ENCODE data around the gene AFAP1L2. TPM values are rescaled to one million over a fixed set of nuclear protein-coding genes. Genes with fewer than 3 reads are reported as not detected.

Gene AFAP1L2
- polyA plus RNA-seq, 1 donor from 2014 or later: 0.88 TPM

DNA sequence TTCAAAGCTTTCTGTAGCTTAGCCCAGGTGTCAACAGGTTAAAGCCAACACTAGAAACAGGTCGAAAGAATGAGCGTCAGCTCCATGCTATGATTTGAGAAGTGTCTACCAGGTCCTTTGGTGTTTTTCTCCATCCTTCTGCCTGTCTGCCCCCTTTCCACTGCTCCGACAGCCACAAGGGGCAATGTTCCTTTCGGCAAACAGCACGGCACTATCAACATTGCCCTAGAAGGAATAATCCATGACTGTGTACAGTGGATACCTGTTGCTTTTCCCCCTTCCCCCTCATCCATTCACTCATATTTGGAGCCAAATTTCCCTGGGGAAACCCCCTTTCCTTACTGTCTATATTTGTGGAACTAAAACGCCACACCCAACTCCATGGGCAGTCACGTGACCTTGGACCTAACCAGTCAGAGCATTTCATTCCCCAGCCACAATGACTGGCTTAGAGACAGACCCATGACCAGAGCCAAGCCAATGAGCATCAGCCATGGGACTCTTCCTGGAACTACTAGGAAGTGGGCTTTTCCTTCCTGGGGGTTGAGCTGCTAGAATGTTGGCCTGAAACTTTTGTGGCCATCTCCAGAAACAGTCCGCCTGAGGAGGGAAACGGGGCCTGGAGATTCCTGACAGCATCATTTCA is 51.5 kb downstream of the AFAP1L2 start:
- Histone ChIP-seq H3K79me2 (replicated peaks; ENCODE audit: insufficient read depth, low read length) (no peaks in the 10 kb centered on the region), H3K36me3 (ENCODE audit: insufficient read depth, low read length) (no peaks in the 10 kb centered on the region), H3K9me3 (ENCODE audit: low read length) (no peaks in the 10 kb centered on the region), H3K9ac (ENCODE audit: low read length) (no peak overlapping the region), H3F3A (ENCODE audit: insufficient read depth, low read length, poor library complexity, severe bottlenecking) (no peaks in the 10 kb centered on the region), H3K4me3 (ENCODE audit: low read length) (no peak overlapping the region), H3K27me3 (ENCODE audit: insufficient read depth, low read depth, low read length) (no peaks in the 10 kb centered on the region), H3K9me2 (ENCODE audit: insufficient read depth, low read length) (no peaks in the 10 kb centered on the region), H3K27ac (ENCODE audit: low read length) (no peak overlapping the region), H2AFZ (ENCODE audit: low read depth, low read length) (no peak overlapping the region), H4K20me1 (ENCODE audit: insufficient read depth) (no peaks in the 10 kb centered on the region), H3K4me2 (ENCODE audit: low read length) (no peak overlapping the region)
- TF ChIP-seq EP300 (conservative IDR thresholded peaks at IDR 0.05; ENCODE audit: poor library complexity, severe bottlenecking): no peak
- no peak for TF ChIP-seq EZH2 (IDR thresholded peaks at IDR 0.05; ENCODE audit: borderline replicate concordance, insufficient read depth, low read length, poor library complexity, severe bottlenecking)
- no peak for TF ChIP-seq MXI1 (conservative IDR thresholded peaks at IDR 0.05; ENCODE audit: poor library complexity, severe bottlenecking)
- TF ChIP-seq, protein P1, sequence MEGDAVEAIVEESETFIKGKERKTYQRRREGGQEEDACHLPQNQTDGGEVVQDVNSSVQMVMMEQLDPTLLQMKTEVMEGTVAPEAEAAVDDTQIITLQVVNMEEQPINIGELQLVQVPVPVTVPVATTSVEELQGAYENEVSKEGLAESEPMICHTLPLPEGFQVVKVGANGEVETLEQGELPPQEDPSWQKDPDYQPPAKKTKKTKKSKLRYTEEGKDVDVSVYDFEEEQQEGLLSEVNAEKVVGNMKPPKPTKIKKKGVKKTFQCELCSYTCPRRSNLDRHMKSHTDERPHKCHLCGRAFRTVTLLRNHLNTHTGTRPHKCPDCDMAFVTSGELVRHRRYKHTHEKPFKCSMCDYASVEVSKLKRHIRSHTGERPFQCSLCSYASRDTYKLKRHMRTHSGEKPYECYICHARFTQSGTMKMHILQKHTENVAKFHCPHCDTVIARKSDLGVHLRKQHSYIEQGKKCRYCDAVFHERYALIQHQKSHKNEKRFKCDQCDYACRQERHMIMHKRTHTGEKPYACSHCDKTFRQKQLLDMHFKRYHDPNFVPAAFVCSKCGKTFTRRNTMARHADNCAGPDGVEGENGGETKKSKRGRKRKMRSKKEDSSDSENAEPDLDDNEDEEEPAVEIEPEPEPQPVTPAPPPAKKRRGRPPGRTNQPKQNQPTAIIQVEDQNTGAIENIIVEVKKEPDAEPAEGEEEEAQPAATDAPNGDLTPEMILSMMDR (IDR thresholded peaks at IDR 0.05; ENCODE audit: poor library complexity, severe bottlenecking): no peak
- no peak for TF ChIP-seq SMC3 (conservative IDR thresholded peaks at IDR 0.05; ENCODE audit: poor library complexity)
- no peak for TF ChIP-seq RAD21 (conservative IDR thresholded peaks at IDR 0.05)
- TF ChIP-seq POLR2AphosphoS5 (IDR thresholded peaks at IDR 0.05): no peak

DNA sequence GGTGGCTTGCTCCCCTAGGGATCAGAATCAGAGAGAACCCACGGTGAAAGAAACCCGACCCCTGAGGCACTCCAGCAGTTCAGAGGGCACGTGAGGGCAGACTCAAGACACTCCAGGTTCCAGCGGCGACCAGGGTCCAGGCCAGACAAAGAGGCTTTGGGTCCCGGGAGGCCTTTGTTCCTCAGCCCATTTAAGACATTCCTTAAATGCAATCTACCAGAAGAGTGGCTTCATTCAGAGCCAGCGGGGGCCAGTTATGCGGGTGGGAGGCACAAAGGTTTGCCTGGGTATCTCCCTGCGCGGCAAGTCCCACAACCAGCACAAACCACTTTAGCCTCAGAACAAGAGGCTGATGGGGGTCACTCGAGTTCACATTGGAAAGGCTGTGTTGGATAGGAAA is 53.6 kb downstream of the AFAP1L2 start:
- no peaks in the 10 kb centered on the region for H4K20me1 ChIP-seq (ENCODE audit: insufficient read depth)
- no peak overlapping the region for H3K27ac ChIP-seq (ENCODE audit: low read length)
- H3K4me2 ChIP-seq (ENCODE audit: low read length): no peak overlapping the region
- H3K9me3 ChIP-seq (ENCODE audit: low read length): no peaks in the 10 kb centered on the region
- H2AFZ ChIP-seq (ENCODE audit: low read depth, low read length): no peak overlapping the region
- no peaks in the 10 kb centered on the region for H3K27me3 ChIP-seq (ENCODE audit: insufficient read depth, low read depth, low read length)
- H3K36me3 ChIP-seq (ENCODE audit: insufficient read depth, low read length): no peaks in the 10 kb centered on the region
- no peaks in the 10 kb centered on the region for H3K9me2 ChIP-seq (ENCODE audit: insufficient read depth, low read length)
- no peaks in the 10 kb centered on the region for H3K79me2 ChIP-seq (replicated peaks; ENCODE audit: insufficient read depth, low read length)
- no peak overlapping the region for H3K4me3 ChIP-seq (ENCODE audit: low read length)
- no peak for TF ChIP-seq SMC3 (conservative IDR thresholded peaks at IDR 0.05; ENCODE audit: poor library complexity)
- no peak for TF ChIP-seq RAD21 (conservative IDR thresholded peaks at IDR 0.05)
- TF ChIP-seq POLR2AphosphoS5 (IDR thresholded peaks at IDR 0.05): no peak
- no peak for TF ChIP-seq REST (IDR thresholded peaks at IDR 0.05; ENCODE audit: borderline replicate concordance)
- TF ChIP-seq TAF1 (IDR thresholded peaks at IDR 0.05; ENCODE audit: low read depth): no peak
- TF ChIP-seq EZH2 (IDR thresholded peaks at IDR 0.05; ENCODE audit: borderline replicate concordance, insufficient read depth, low read length, poor library complexity, severe bottlenecking): no peak
- no peak for TF ChIP-seq EP300 (conservative IDR thresholded peaks at IDR 0.05; ENCODE audit: poor library complexity, severe bottlenecking)
- TF ChIP-seq, protein P1 (IDR thresholded peaks at IDR 0.05; ENCODE audit: poor library complexity, severe bottlenecking): no peak
- no peak for TF ChIP-seq MXI1 (conservative IDR thresholded peaks at IDR 0.05; ENCODE audit: poor library complexity, severe bottlenecking)
- H3F3A ChIP-seq (ENCODE audit: insufficient read depth, low read length, poor library complexity, severe bottlenecking): no peaks in the 10 kb centered on the region
- H3K9ac ChIP-seq (ENCODE audit: low read length): no peak overlapping the region

All from neural cell (in vitro differentiated cells).